ENCODE measurements around the gene PPP1CA.

Gene PPP1CA

GRCh38 chr11:67387518-67387917 is 14.1 kb downstream of the PPP1CA start:
- no peak overlapping the region for H3K4me3 ChIP-seq (ENCODE audit: low read depth, low read length)
- no peak for DNase-seq (ENCODE audit: low read depth)
- no peak for TF ChIP-seq CTCF (IDR thresholded peaks at IDR 0.05; ENCODE audit: low read depth, low read length, missing control alignments)

GRCh38 chr11:67387069-67387468 is 14.6 kb downstream of the PPP1CA start:
- H3K4me3 ChIP-seq (ENCODE audit: low read depth, low read length), result no peak overlapping the region
- TF ChIP-seq CTCF (IDR thresholded peaks at IDR 0.05; ENCODE audit: low read depth, low read length, missing control alignments), result no peak

GRCh38 chr11:67384851-67385366 is 16.7 kb downstream of the PPP1CA start:
- H3K4me3 ChIP-seq (ENCODE audit: low read depth, low read length), result no peak overlapping the region
- TF ChIP-seq CTCF (IDR thresholded peaks at IDR 0.05; ENCODE audit: low read depth, low read length, missing control alignments), result no peak

More at GRCh38 chr11:67387069-67387468, 14.6 kb downstream of the PPP1CA start:
- no peak for DNase-seq (ENCODE audit: low read depth)

GRCh38 chr11:67382276-67383136 is 19.2 kb downstream of the PPP1CA start:
- TF ChIP-seq CTCF (IDR thresholded peaks at IDR 0.05; ENCODE audit: low read depth, low read length, missing control alignments), result peak; percentile 99
- peak; percentile 73 for DNase-seq (ENCODE audit: low read depth)
- no peak overlapping the region for H3K4me3 ChIP-seq (ENCODE audit: low read depth, low read length)

More at GRCh38 chr11:67384851-67385366, 16.7 kb downstream of the PPP1CA start:
- DNase-seq (ENCODE audit: low read depth), result no peak

- DNase-seq (ENCODE audit: low read depth), result no peak
- 0 out of 2 replicates have a peak overlapping the region, but pooled peaks have one; percentile 2 for H3K4me3 ChIP-seq (ENCODE audit: low read depth, low read length)
- TF ChIP-seq CTCF (IDR thresholded peaks at IDR 0.05; ENCODE audit: low read depth, low read length, missing control alignments), result peak; percentile 20
Measured at GRCh38 chr11:67381244-67381972, 20.2 kb downstream of the PPP1CA start.

- no peak overlapping the region for H3K4me3 ChIP-seq (ENCODE audit: low read depth, low read length)
- no peak for DNase-seq (ENCODE audit: low read depth)
- no peak for TF ChIP-seq CTCF (IDR thresholded peaks at IDR 0.05; ENCODE audit: low read depth, low read length, missing control alignments)
Measured at GRCh38 chr11:67379061-67380058, 22.3 kb downstream of the PPP1CA start.

Data from GM12864 (cell line).